H9 (cell line): ENCODE data around the gene MRTFA. TPM values are rescaled to one million over a fixed set of nuclear protein-coding genes. Genes with fewer than 3 reads are reported as not detected.

Source experiments
- DNase-seq: peaks from one replicate; pipeline ENCODE4 v3.0.0-alpha.2; 2017
- H2AFZ ChIP-seq: one replicate; pipeline ENCODE4 v1.6.1; 2013; ENCODE audit warnings: mild to moderate bottlenecking, low read length, control low read depth, moderate library complexity
- H2AK5ac ChIP-seq: 2 replicates; pipeline ENCODE4 v1.6.1; 2013; ENCODE audit warnings: low read length, control low read depth, mixed read lengths; ENCODE audit not compliant: insufficient read length
- H2BK120ac ChIP-seq: one replicate; pipeline ENCODE4 v1.6.1; 2013; ENCODE audit warnings: low read depth, mild to moderate bottlenecking, low read length, control low read depth, inconsistent platforms; ENCODE audit not compliant: poor library complexity, severe bottlenecking
- H2BK12ac ChIP-seq: 2 replicates; pipeline ENCODE4 v1.6.1; 2013; ENCODE audit warnings: low read length, control low read depth, mixed read lengths, low read depth; ENCODE audit not compliant: insufficient read length
- H2BK15ac ChIP-seq: 2 replicates; pipeline ENCODE4 v1.6.1; 2013; ENCODE audit warnings: low read depth, low read length, control low read depth
- H2BK20ac ChIP-seq: one replicate; pipeline ENCODE4 v1.6.1; 2013; ENCODE audit warnings: low read depth, mild to moderate bottlenecking, low read length, control low read depth, inconsistent platforms; ENCODE audit not compliant: poor library complexity, severe bottlenecking
- H2BK5ac ChIP-seq: 2 replicates; pipeline ENCODE4 v1.6.1; 2013; ENCODE audit warnings: low read length, control low read depth, mixed read lengths; ENCODE audit not compliant: insufficient read length
- H3K14ac ChIP-seq: 2 replicates; pipeline ENCODE4 v1.6.1; 2013; ENCODE audit warnings: low read length, control low read depth; ENCODE audit not compliant: insufficient read depth
- H3K18ac ChIP-seq: 2 replicates; pipeline ENCODE4 v1.6.1; 2013; ENCODE audit warnings: low read depth, mild to moderate bottlenecking, mixed read lengths, low read length, control low read depth; ENCODE audit not compliant: insufficient read length
- H3K23ac ChIP-seq: 2 replicates; pipeline ENCODE4 v1.6.1; 2013; ENCODE audit warnings: low read length, control low read depth, mixed read lengths, low read depth; ENCODE audit not compliant: insufficient read length
- H3K23me2 ChIP-seq: 2 replicates; pipeline ENCODE4 v1.6.1; 2013; ENCODE audit warnings: low read depth, mild to moderate bottlenecking, mixed read lengths, low read length, control low read depth; ENCODE audit not compliant: insufficient read length, poor library complexity, severe bottlenecking
- H3K27ac ChIP-seq: 2 replicates; pipeline ENCODE4 v1.5.1; 2013; ENCODE audit warnings: low read length, control low read depth, mixed read lengths, low read depth; ENCODE audit not compliant: insufficient read length
- H3K27me3 ChIP-seq: 2 replicates; pipeline ENCODE4 v1.6.1; 2013; ENCODE audit warnings: low read length, control low read depth, inconsistent platforms; ENCODE audit not compliant: insufficient read depth
- H3K4ac ChIP-seq: 2 replicates; pipeline ENCODE4 v1.6.1; 2013; ENCODE audit warnings: low read depth, mild to moderate bottlenecking, control low read depth, inconsistent platforms, low read length, moderate library complexity
- H3K4me1 ChIP-seq: 2 replicates; pipeline ENCODE4 v1.6.1; 2013; ENCODE audit warnings: low read length, control low read depth, inconsistent platforms; ENCODE audit not compliant: insufficient read depth
- H3K4me2 ChIP-seq: 2 replicates; pipeline ENCODE4 v1.6.1; 2013; ENCODE audit warnings: low read length, control low read depth, mixed read lengths; ENCODE audit not compliant: insufficient read length, insufficient read depth
- H3K56ac ChIP-seq: 2 replicates; pipeline ENCODE4 v1.6.1; 2013; ENCODE audit warnings: low read depth, mild to moderate bottlenecking, mixed read lengths, low read length, control low read depth; ENCODE audit not compliant: insufficient read length
- H3K79me1 ChIP-seq: 2 replicates; pipeline ENCODE4 v1.6.1; 2013; ENCODE audit warnings: low read depth, mild to moderate bottlenecking, moderate library complexity, low read length, control low read depth, inconsistent platforms; ENCODE audit not compliant: insufficient read depth, poor library complexity, severe bottlenecking
- H3K79me2 ChIP-seq: 2 replicates; pipeline ENCODE4 v1.6.1; 2013; ENCODE audit warnings: low read length, control low read depth, inconsistent platforms; ENCODE audit not compliant: insufficient read depth
- H3K9ac ChIP-seq: 2 replicates; pipeline ENCODE4 v1.6.1; 2013; ENCODE audit warnings: low read length, control low read depth, mixed read lengths; ENCODE audit not compliant: insufficient read length; ENCODE audit errors: extremely low read depth
- H3K9me3 ChIP-seq: one replicate; pipeline ENCODE4 v1.6.1; 2013; ENCODE audit warnings: low read depth, low read length, inconsistent platforms; ENCODE audit not compliant: control insufficient read depth
- H3T11ph ChIP-seq: one replicate; pipeline ENCODE4 v1.6.1; 2013; ENCODE audit warnings: mild to moderate bottlenecking, low read length, control low read depth, inconsistent platforms
- H4K20me1 ChIP-seq: one replicate; pipeline ENCODE4 v1.6.1; 2013; ENCODE audit not compliant: control insufficient read depth, insufficient read length, insufficient read depth
- H4K5ac ChIP-seq: 2 replicates; pipeline ENCODE4 v1.6.1; 2013; ENCODE audit warnings: low read depth, mild to moderate bottlenecking, mixed read lengths, low read length, control low read depth; ENCODE audit not compliant: insufficient read length
- H4K8ac ChIP-seq: replicated peaks from 2 replicates; pipeline ENCODE4 v1.6.1; 2013; ENCODE audit warnings: low read length, control low read depth, mixed read lengths, low read depth; ENCODE audit not compliant: insufficient read length
- H4K91ac ChIP-seq: 2 replicates; pipeline ENCODE4 v1.6.1; 2013; ENCODE audit warnings: low read depth, mild to moderate bottlenecking, moderate library complexity, mixed read lengths, low read length, control low read depth; ENCODE audit not compliant: insufficient read length
- H3K27ac Mint-ChIP-seq, 3 experiments: 2 replicates in 2 of 3; 3 replicates in 1 of 3; pipeline ENCODE4 v1.8.0; 2020 to 2021; ENCODE audit warnings: mixed read lengths in 3 of 3, mild to moderate bottlenecking in 1 of 3, moderate library complexity in 1 of 3
- H3K27me3 Mint-ChIP-seq: 2 replicates; pipeline ENCODE4 v1.8.0; 2021; ENCODE audit warnings: low read depth, mild to moderate bottlenecking, moderate library complexity, mixed read lengths
- H3K36me3 Mint-ChIP-seq, 3 experiments: 2 replicates in 2 of 3; 3 replicates in 1 of 3; pipeline ENCODE4 v1.8.0; 2020 to 2021; ENCODE audit warnings: low read depth in 3 of 3, mixed read lengths in 3 of 3; ENCODE audit not compliant: insufficient read depth in 1 of 3
- H3K4me1 Mint-ChIP-seq, 2 experiments: 2 replicates each; pipeline ENCODE4 v1.8.0; 2020; ENCODE audit warnings: mixed read lengths in 2 of 2
- H3K4me3 Mint-ChIP-seq, 2 experiments: 2 replicates in 1 of 2; 3 replicates in 1 of 2; pipeline ENCODE4 v1.8.0; 2020 to 2021; ENCODE audit warnings: mild to moderate bottlenecking in 2 of 2, mixed read lengths in 2 of 2, moderate library complexity in 1 of 2
- H3K9me3 Mint-ChIP-seq, 2 experiments: 2 replicates in 1 of 2; 3 replicates in 1 of 2; pipeline ENCODE4 v1.8.0; 2020; ENCODE audit warnings: mild to moderate bottlenecking in 2 of 2, mixed read lengths in 2 of 2, moderate library complexity in 1 of 2
- WGBS: extraction: QIAGEN DNeasy Blood & Tissue Kit; methylation state at CpG from one replicate; pipeline ENCODE4 v1.1.7; 2013; ENCODE audit warnings: missing lambda C conversion rate, low lambda C conversion rate, mixed read lengths; ENCODE audit not compliant: insufficient read length; ENCODE audit errors: extremely low coverage; 5-methylcytosine and 5-hydroxymethylcytosine counted together
- total RNA-seq: library from RNA; stranded (reverse); gene quantifications from 2 replicates; pipeline ENCODE4 v1.2.1, GENCODE V29; 2021
- TF ChIP-seq, protein P1 (sequence below): fragments of 200-600 bp; sonication (generic); conservative IDR thresholded peaks from 3 replicates; pipeline ENCODE4 v1.8.0; 2021; ENCODE audit warnings: antibody characterized with exemption, mild to moderate bottlenecking

MRTFA gene
- total RNA-seq, 1 experiment from 2014 or later = 38.1 TPM

DNA sequence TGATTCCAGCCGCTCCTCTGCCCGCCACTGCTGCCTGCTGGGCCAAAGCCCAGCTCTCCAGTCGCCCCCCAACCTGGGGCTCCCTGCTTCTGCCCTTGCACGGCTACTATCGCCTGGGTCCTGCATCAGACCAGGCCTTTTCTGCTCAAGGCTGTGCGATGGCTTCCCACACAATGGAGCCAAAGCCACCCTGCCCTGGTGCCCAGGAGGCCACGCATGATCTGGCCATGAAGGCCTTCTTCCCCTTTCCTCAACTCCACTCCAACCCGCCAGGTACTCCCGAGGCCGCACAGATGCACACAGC lies 220.3 kb downstream of the MRTFA start:
- H3K27ac Mint-ChIP-seq = peak overlapping the region in 1 of 3 experiments; percentile 88; a peak in 3 of 7 replicates

More for the DNA sequence above, 220.3 kb downstream of the MRTFA start:
- Histone ChIP-seq H4K20me1 (no peaks in the 10 kb centered on the region), H3K18ac (no peak overlapping the region), H3K27ac (no peak overlapping the region), H2BK5ac (no peak overlapping the region), H3K14ac (no peak overlapping the region; the same call in 1 of the 2 replicates), H3K4ac (no peak overlapping the region), H2BK15ac (no peak overlapping the region), H3K4me2 (no peak overlapping the region), H3K9me3 (no peaks in the 10 kb centered on the region), H3K9ac (no peak overlapping the region), H2BK12ac (no peak overlapping the region), H3K27me3 (no peaks in the 10 kb centered on the region), H3K79me2 (no peaks in the 10 kb centered on the region), H3K56ac (no peak overlapping the region), H4K5ac (no peak overlapping the region), H2BK120ac (no peak overlapping the region), H2AK5ac (no peak overlapping the region), H4K8ac (no peak overlapping the region), H3K79me1 (no peaks in the 10 kb centered on the region), H2BK20ac (no peak overlapping the region), H3K23ac (no peak overlapping the region), H3K4me1 (no peaks in the 10 kb centered on the region), H4K91ac (no peak overlapping the region), H2AFZ (no peak overlapping the region), H3K23me2 (no peaks in the 10 kb centered on the region), H3T11ph (no peak overlapping the region)
- TF ChIP-seq, protein P1, sequence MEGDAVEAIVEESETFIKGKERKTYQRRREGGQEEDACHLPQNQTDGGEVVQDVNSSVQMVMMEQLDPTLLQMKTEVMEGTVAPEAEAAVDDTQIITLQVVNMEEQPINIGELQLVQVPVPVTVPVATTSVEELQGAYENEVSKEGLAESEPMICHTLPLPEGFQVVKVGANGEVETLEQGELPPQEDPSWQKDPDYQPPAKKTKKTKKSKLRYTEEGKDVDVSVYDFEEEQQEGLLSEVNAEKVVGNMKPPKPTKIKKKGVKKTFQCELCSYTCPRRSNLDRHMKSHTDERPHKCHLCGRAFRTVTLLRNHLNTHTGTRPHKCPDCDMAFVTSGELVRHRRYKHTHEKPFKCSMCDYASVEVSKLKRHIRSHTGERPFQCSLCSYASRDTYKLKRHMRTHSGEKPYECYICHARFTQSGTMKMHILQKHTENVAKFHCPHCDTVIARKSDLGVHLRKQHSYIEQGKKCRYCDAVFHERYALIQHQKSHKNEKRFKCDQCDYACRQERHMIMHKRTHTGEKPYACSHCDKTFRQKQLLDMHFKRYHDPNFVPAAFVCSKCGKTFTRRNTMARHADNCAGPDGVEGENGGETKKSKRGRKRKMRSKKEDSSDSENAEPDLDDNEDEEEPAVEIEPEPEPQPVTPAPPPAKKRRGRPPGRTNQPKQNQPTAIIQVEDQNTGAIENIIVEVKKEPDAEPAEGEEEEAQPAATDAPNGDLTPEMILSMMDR = no peak
- H3K36me3 Mint-ChIP-seq = peaks cover 24 to 50% (median 46%) of the 10 kb centered on the region in 3 experiments
- WGBS = no CpG with 5 or more reads among the region's 10 CpGs
- no peak for DNase-seq
- H3K4me1 Mint-ChIP-seq = 0 out of 4 replicates have a peak, but pooled peaks cover 2 to 6% of the 10 kb centered on the region in 2 experiments
- no peaks in the 10 kb centered on the region; the same call in 1 of the 2 replicates for H3K27me3 Mint-ChIP-seq
- H3K9me3 Mint-ChIP-seq = no peaks in the 10 kb centered on the region
- H3K4me3 Mint-ChIP-seq = no peak overlapping the region
